HCT116 (cell line): Measurements from ENCODE around the gene CHURC1. TPM values are rescaled to one million over a fixed set of nuclear protein-coding genes. Genes with fewer than 3 reads are reported as not detected.

Experiments used
- ATAC-seq: fragments of 200-7000 bp; cut with Tn5 transposase; 2 replicates; pipeline ENCODE4 v1.9.1; 2020; ENCODE audit warnings: mild to moderate bottlenecking, moderate library complexity
- BruUV-seq: library from RNA; stranded (reverse); fragments of 400-500 nt; replicated peaks from 2 replicates; lab custom pipeline; 2021; lab: Mats Ljungman, UMichigan
- CTCF ChIA-PET: fragments of 300-600 bp; sonication (Branson Sonifier 250); formaldehyde crosslinking; loops from one replicate; lab custom pipeline; 2021; ENCODE audit warnings: antibody characterized with exemption; lab: Charles Lee
- POLR2A ChIA-PET: fragments of 300-600, 350-600 bp; sonication (Branson Sonifier 250); formaldehyde crosslinking; loops from one replicate; lab custom pipeline; 2021; ENCODE audit warnings: antibody characterized with exemption; lab: Charles Lee
- RAD21 ChIA-PET, 2 experiments: fragments of 300-600 bp; sonication (Branson Sonifier 250); formaldehyde crosslinking; loops; one replicate each; lab custom pipeline; 2023; ENCODE audit warnings: low total read pairs in 2 of 2; ENCODE audit not compliant: uncharacterized antibody in 2 of 2, unreplicated experiment in 2 of 2, low non-redundant PET in 1 of 2; lab: Charles Lee
- DNase-seq: peaks from one replicate; pipeline ENCODE4 v3.0.0-alpha.2; 2010; ENCODE audit warnings: low read depth, low spot score
- H2AFZ ChIP-seq: fragments of 200-600 bp; shearing (Covaris generic), sonication (generic); 2 replicates; pipeline ENCODE4 v1.6.1; 2017; ENCODE audit warnings: low read depth, mixed run types, mixed read lengths, antibody characterized with exemption, low read length; ENCODE audit not compliant: poor library complexity, severe bottlenecking
- H3K27ac ChIP-seq: 2 replicates; pipeline ENCODE4 v1.5.1; 2012; ENCODE audit warnings: low read depth, low read length
- H3K27me3 ChIP-seq: fragments of 200-600 bp; sonication (generic); 2 replicates; pipeline ENCODE4 v1.6.1; 2016; ENCODE audit warnings: mixed run types, low read length, mixed read lengths; ENCODE audit not compliant: insufficient read depth
- H3K36me3 ChIP-seq, 2 experiments: fragments of 200-500 bp in 1 of 2; fragments of 200-600 bp in 1 of 2; sonication (Bioruptor generic) in 1 of 2; sonication (generic) in 1 of 2; 2 replicates each; pipeline versions ENCODE4 v1.5.1 to v1.6.1; 2014 to 2016; ENCODE audit warnings: low read length in 2 of 2, inconsistent platforms in 1 of 2, mixed read lengths in 1 of 2, mixed run types in 1 of 2; ENCODE audit not compliant: insufficient read depth in 2 of 2, control insufficient read depth in 1 of 2
- H3K4me1 ChIP-seq, 2 experiments: fragments of 200-600 bp in 1 of 2; sonication (generic) in 1 of 2; 2 replicates each; pipeline versions ENCODE4 v1.5.1 to v1.6.1; 2012 to 2017; ENCODE audit warnings: low read length in 2 of 2, inconsistent platforms in 1 of 2, mild to moderate bottlenecking in 1 of 2, mixed read lengths in 1 of 2, mixed run types in 1 of 2, moderate library complexity in 1 of 2; ENCODE audit not compliant: insufficient read depth in 2 of 2, control insufficient read depth in 1 of 2
- H3K4me2 ChIP-seq: fragments of 200-600 bp; sonication (generic); 2 replicates; pipeline ENCODE4 v1.6.1; 2017; ENCODE audit warnings: mixed run types, low read length, mixed read lengths
- H3K4me3 ChIP-seq, 2 experiments: fragments of 200-600 bp in 1 of 2; sonication (generic) in 1 of 2; replicated peaks in 1 of 2; 2 replicates each; pipeline ENCODE4 v1.5.1; 2011 to 2016; ENCODE audit warnings: low read length in 2 of 2, control low read depth in 1 of 2, low read depth in 1 of 2, mild to moderate bottlenecking in 1 of 2, mixed read lengths in 1 of 2, mixed run types in 1 of 2
- H3K79me2 ChIP-seq: fragments of 200-600 bp; sonication (generic); 2 replicates; pipeline ENCODE4 v1.6.1; 2017; ENCODE audit warnings: mild to moderate bottlenecking, mixed run types, low read length, moderate library complexity, mixed read lengths; ENCODE audit not compliant: insufficient read depth
- H3K9ac ChIP-seq: fragments of 200-600 bp; sonication (generic); 2 replicates; pipeline ENCODE4 v1.6.1; 2016; ENCODE audit warnings: low read length, mixed read lengths
- H3K9me2 ChIP-seq: fragments of 200-600 bp; sonication (generic), shearing (Covaris generic); 2 replicates; pipeline ENCODE4 v1.6.1; 2017; ENCODE audit warnings: mixed run types, mild to moderate bottlenecking, moderate library complexity; ENCODE audit not compliant: insufficient read depth
- H3K9me3 ChIP-seq, 2 experiments: fragments of 200-500 bp in 1 of 2; fragments of 200-600 bp in 1 of 2; sonication (Bioruptor generic) in 1 of 2; sonication (generic) in 1 of 2; 2 replicates each; pipeline ENCODE4 v1.6.1; 2014 to 2017; ENCODE audit warnings: low read length in 2 of 2, mixed read lengths in 2 of 2, inconsistent platforms in 1 of 2, low read depth in 1 of 2, mild to moderate bottlenecking in 1 of 2, mixed run types in 1 of 2, moderate library complexity in 1 of 2; ENCODE audit not compliant: control insufficient read depth in 1 of 2, insufficient read depth in 1 of 2
- H4K20me1 ChIP-seq: fragments of 200-600 bp; sonication (generic), shearing (Covaris generic); 2 replicates; pipeline ENCODE4 v1.6.1; 2017; ENCODE audit warnings: mixed run types, mild to moderate bottlenecking, moderate library complexity; ENCODE audit not compliant: insufficient read depth
- CBX3 ChIP-seq: IDR thresholded peaks from 2 replicates; pipeline ENCODE4 v1.6.1; 2012; ENCODE audit warnings: low read depth
- CEBPB ChIP-seq: IDR thresholded peaks from 2 replicates; pipeline ENCODE4 v1.6.1; 2012; ENCODE audit warnings: low read depth
- EGR1 ChIP-seq: IDR thresholded peaks from 2 replicates; pipeline ENCODE4 v1.6.1; 2012; ENCODE audit warnings: low read depth
- EZH2phosphoT487 ChIP-seq: fragments of 200-600 bp; IDR thresholded peaks from 2 replicates; pipeline ENCODE4 v1.6.1; 2018; ENCODE audit warnings: antibody characterized with exemption, borderline replicate concordance
- JUND ChIP-seq: IDR thresholded peaks from 2 replicates; pipeline ENCODE4 v1.6.1; 2012
- RAD21 ChIP-seq: IDR thresholded peaks from 2 replicates; pipeline ENCODE4 v1.6.1; 2012; ENCODE audit warnings: low read depth, mild to moderate bottlenecking
- SIN3A ChIP-seq: IDR thresholded peaks from 2 replicates; pipeline ENCODE4 v1.6.1; 2012; ENCODE audit warnings: low read depth
- SP1 ChIP-seq: IDR thresholded peaks from 2 replicates; pipeline ENCODE4 v1.6.1; 2012; ENCODE audit warnings: low read depth
- SRF ChIP-seq: IDR thresholded peaks from 2 replicates; pipeline ENCODE4 v1.6.1; 2012; ENCODE audit warnings: low read depth
- YY1 ChIP-seq: IDR thresholded peaks from 2 replicates; pipeline ENCODE4 v1.6.1; 2011; ENCODE audit warnings: low read length, low read depth, moderate library complexity, mild to moderate bottlenecking; ENCODE audit not compliant: insufficient replicate concordance; ENCODE audit errors: extremely low read depth
- intact Hi-C: fragments of 100-400 bp; cut with micrococcal nuclease; formaldehyde crosslinking; loops from 2 replicates; pipeline ENCODE4 v1.10.0; 2022
- total RNA-seq: library from RNA; stranded (reverse); gene quantifications from one replicate; pipeline ENCODE4 v1.2.1, GENCODE V29; 2021; ENCODE audit not compliant: unreplicated experiment
- TF ChIP-seq, protein P1 (sequence below): IDR thresholded peaks from 2 replicates; pipeline ENCODE4 v1.6.1; 2011; ENCODE audit warnings: mild to moderate bottlenecking, low read length, moderate library complexity; ENCODE audit not compliant: insufficient replicate concordance; ENCODE audit errors: extremely low read depth
- TF ChIP-seq, protein P2 (sequence below): IDR thresholded peaks from 2 replicates; pipeline ENCODE4 v1.6.1; 2012; ENCODE audit warnings: low read depth

Gene CHURC1
- total RNA-seq, 1 experiment from 2014 or later: 47.5 TPM

DNA sequence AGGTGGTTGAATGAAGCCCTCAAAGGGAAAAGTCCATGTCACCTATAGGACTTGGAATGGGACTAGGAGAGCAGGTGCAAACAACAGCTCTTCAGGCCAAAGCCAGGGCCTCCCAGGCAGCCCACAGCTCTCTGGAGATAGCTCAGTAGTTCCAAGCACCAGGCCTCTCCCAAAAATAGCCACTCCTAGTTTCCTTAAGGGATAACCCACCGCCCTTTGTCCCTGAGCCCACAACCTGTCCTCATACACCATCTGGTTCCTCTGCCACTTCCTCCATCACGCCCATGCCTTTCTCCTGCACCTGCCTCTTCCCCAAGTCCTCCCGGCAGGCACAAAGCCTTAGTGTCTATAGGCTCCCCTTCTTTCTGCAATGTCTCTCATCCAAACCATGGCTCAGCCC, 55.8 kb downstream of the CHURC1 start (continued):
- TF ChIP-seq CBX3: no peak

- Histone ChIP-seq H3K79me2 (no peaks in the 10 kb centered on the region), H3K4me1 (peaks cover 34 to 40% of the 10 kb centered on the region in 2 experiments), H3K27me3 (no peaks in the 10 kb centered on the region), H3K36me3 (no peaks in the 10 kb centered on the region), H3K4me3 (peak overlapping the region in 1 of 2 experiments; percentile 59; a peak in 1 of 4 replicates), H3K9me2 (no peaks in the 10 kb centered on the region), H2AFZ (no peak overlapping the region), H3K9ac (no peak overlapping the region), H3K27ac (no peak overlapping the region), H4K20me1 (no peaks in the 10 kb centered on the region), H3K9me3 (no peaks in the 10 kb centered on the region), H3K4me2 (peak overlapping the region; percentile 85)
- DNase-seq: no peak
- RAD21 ChIA-PET: no interaction called here
- TF ChIP-seq EZH2phosphoT487: no peak
- intact Hi-C loops: no loop called here
- no peak for ATAC-seq
- CTCF ChIA-PET: interaction anchor here (1.7 kb wide), 1 partner anchor 15 kb away, joined by 6 read pairs; the partner anchor contains the start of gene FNTB
- BruUV-seq: no TSS peak
- POLR2A ChIA-PET: no interaction called here
Observed at GRCh38 chr14:64970776-64971477, 56.7 kb downstream of the CHURC1 start.

GRCh38 chr14:64971491-64971942, 57.3 kb downstream of the CHURC1 start:
- CTCF ChIA-PET: no interaction called here
- no peak for DNase-seq
- Histone ChIP-seq H3K79me2 (no peaks in the 10 kb centered on the region), H3K27ac (no peak overlapping the region), H3K4me2 (peak overlapping the region; percentile 85), H2AFZ (no peak overlapping the region), H3K9me3 (no peaks in the 10 kb centered on the region), H3K27me3 (no peaks in the 10 kb centered on the region), H3K4me3 (peak overlapping the region; percentile 44 to 59), H3K9me2 (no peaks in the 10 kb centered on the region), H3K4me1 (peaks cover 34 to 39% of the 10 kb centered on the region in 2 experiments), H3K36me3 (no peaks in the 10 kb centered on the region), H3K9ac (peak overlapping the region; percentile 57), H4K20me1 (no peaks in the 10 kb centered on the region)
- no TSS peak for BruUV-seq
- ATAC-seq: no peak
- RAD21 ChIA-PET: no interaction called here
- intact Hi-C loops: no loop called here
- TF ChIP-seq CEBPB (no peak), SIN3A (no peak), RAD21 (no peak), EGR1 (no peak), CBX3 (no peak), YY1 (no peak), SP1 (no peak), SRF (no peak), JUND (no peak)
- TF ChIP-seq, protein P1, sequence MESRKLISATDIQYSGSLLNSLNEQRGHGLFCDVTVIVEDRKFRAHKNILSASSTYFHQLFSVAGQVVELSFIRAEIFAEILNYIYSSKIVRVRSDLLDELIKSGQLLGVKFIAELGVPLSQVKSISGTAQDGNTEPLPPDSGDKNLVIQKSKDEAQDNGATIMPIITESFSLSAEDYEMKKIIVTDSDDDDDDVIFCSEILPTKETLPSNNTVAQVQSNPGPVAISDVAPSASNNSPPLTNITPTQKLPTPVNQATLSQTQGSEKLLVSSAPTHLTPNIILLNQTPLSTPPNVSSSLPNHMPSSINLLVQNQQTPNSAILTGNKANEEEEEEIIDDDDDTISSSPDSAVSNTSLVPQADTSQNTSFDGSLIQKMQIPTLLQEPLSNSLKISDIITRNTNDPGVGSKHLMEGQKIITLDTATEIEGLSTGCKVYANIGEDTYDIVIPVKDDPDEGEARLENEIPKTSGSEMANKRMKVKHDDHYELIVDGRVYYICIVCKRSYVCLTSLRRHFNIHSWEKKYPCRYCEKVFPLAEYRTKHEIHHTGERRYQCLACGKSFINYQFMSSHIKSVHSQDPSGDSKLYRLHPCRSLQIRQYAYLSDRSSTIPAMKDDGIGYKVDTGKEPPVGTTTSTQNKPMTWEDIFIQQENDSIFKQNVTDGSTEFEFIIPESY: no peak
- TF ChIP-seq, protein P2, sequence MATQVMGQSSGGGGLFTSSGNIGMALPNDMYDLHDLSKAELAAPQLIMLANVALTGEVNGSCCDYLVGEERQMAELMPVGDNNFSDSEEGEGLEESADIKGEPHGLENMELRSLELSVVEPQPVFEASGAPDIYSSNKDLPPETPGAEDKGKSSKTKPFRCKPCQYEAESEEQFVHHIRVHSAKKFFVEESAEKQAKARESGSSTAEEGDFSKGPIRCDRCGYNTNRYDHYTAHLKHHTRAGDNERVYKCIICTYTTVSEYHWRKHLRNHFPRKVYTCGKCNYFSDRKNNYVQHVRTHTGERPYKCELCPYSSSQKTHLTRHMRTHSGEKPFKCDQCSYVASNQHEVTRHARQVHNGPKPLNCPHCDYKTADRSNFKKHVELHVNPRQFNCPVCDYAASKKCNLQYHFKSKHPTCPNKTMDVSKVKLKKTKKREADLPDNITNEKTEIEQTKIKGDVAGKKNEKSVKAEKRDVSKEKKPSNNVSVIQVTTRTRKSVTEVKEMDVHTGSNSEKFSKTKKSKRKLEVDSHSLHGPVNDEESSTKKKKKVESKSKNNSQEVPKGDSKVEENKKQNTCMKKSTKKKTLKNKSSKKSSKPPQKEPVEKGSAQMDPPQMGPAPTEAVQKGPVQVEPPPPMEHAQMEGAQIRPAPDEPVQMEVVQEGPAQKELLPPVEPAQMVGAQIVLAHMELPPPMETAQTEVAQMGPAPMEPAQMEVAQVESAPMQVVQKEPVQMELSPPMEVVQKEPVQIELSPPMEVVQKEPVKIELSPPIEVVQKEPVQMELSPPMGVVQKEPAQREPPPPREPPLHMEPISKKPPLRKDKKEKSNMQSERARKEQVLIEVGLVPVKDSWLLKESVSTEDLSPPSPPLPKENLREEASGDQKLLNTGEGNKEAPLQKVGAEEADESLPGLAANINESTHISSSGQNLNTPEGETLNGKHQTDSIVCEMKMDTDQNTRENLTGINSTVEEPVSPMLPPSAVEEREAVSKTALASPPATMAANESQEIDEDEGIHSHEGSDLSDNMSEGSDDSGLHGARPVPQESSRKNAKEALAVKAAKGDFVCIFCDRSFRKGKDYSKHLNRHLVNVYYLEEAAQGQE: no peak
- POLR2A ChIA-PET: no interaction called here
